Lower leg skin (tissue), 3 donors: ENCODE data around the gene AFF4.

Experiments used
- CTCF ChIP-seq, 3 donors: fragments of 450-650 bp; IDR thresholded peaks; one replicate each; pipeline ENCODE4 v1.5.1; 2016; ENCODE audit warnings: antibody characterized with exemption in 3 of 3, mild to moderate bottlenecking in 3 of 3, moderate library complexity in 2 of 3
- POLR2A ChIP-seq, 2 donors: fragments of 450-650 bp; IDR thresholded peaks; one replicate each; pipeline ENCODE4 v1.6.1; 2016 to 2017; ENCODE audit warnings: antibody characterized with exemption in 2 of 2, mild to moderate bottlenecking in 1 of 2, moderate library complexity in 1 of 2

DNA sequence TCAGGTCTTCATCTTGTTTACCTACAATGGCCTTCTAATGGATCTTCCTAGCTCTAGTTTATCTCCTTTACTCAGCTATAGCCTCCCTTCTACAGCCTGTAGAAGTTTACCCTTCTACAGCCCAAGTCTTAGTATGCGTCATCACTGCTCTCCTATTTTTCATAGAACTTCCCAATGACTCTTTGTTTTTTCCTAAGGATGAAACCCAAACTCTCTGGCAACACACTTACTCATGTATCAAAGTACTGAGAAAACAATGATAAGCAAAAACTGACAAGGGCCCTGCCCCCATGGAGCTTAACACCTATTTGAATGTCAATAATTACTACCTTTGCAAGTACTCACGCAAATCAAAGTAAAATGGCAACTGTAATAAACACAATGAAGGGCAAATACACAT is 56.3 kb downstream of the AFF4 start:
- TF ChIP-seq CTCF (IDR thresholded peaks at IDR 0.05) (no peak), POLR2A (IDR thresholded peaks at IDR 0.05) (no peak)
